Gastrocnemius medialis (tissue), 4 donors: ENCODE measurements around the gene CLRN1. TPM values are rescaled to one million over a fixed set of nuclear protein-coding genes. Genes with fewer than 3 reads are reported as not detected.
"Not testable (repeated sequence)": the region's sequence is repeated elsewhere in the genome, so short reads cannot be mapped to it uniquely, and the experiment has no call there.

Experiments
- ATAC-seq, 2 donors: fragments of 150-250 bp; one replicate each; pipeline ENCODE4 v1.9.1; 2016
- DNase-seq, 2 donors: peaks; one replicate each; pipeline ENCODE4 v3.0.0-alpha.2; 2019
- H3K27ac ChIP-seq, 4 donors: fragments of 200-600 bp; sonication (generic); 1 replicate in 1 of 4; 2 replicates in 3 of 4; pipeline ENCODE4 v1.5.1; 2016 to 2018; ENCODE audit warnings: mild to moderate bottlenecking in 2 of 4, moderate library complexity in 1 of 4
- H3K27me3 ChIP-seq, 3 donors: fragments of 200-600 bp; sonication (generic) in 2 of 3; 1 replicate in 1 of 3; 2 replicates in 2 of 3; pipeline versions ENCODE4 v1.5.1 to v1.6.0; 2016 to 2019; ENCODE audit warnings: mild to moderate bottlenecking in 1 of 3, moderate library complexity in 1 of 3
- H3K36me3 ChIP-seq, 2 donors: fragments of 200-600 bp; sonication (generic) in 1 of 2; one replicate each; pipeline ENCODE4 v1.5.1; 2017 to 2018
- H3K4me1 ChIP-seq, 2 donors: fragments of 200-600 bp; sonication (generic) in 1 of 2; one replicate each; pipeline ENCODE4 v1.5.1; 2016 to 2017; ENCODE audit warnings: mild to moderate bottlenecking in 2 of 2
- H3K4me3 ChIP-seq, 4 donors: fragments of 200-600 bp; sonication (generic) in 3 of 4; 1 replicate in 1 of 4; 2 replicates in 3 of 4; pipeline ENCODE4 v1.5.1; 2016 to 2019; ENCODE audit warnings: mild to moderate bottlenecking in 2 of 4
- H3K9me3 ChIP-seq, 3 donors: fragments of 200-600 bp; sonication (generic) in 2 of 3; 1 replicate in 1 of 3; 2 replicates in 2 of 3; pipeline ENCODE4 v1.5.1; 2016 to 2019
- CTCF ChIP-seq, 5 experiments: fragments of 450-650 bp in 3 of 5; fragments of 200-600 bp in 2 of 5; sonication (generic) in 2 of 5; IDR thresholded peaks in 4 of 5; conservative IDR thresholded peaks in 1 of 5; 1 replicate in 4 of 5; 2 replicates in 1 of 5; pipeline ENCODE4 v1.5.1; 2016 to 2019; ENCODE audit warnings: antibody characterized with exemption in 5 of 5, mild to moderate bottlenecking in 3 of 5, moderate library complexity in 3 of 5
- POLR2A ChIP-seq, 2 donors: fragments of 450-650 bp; IDR thresholded peaks; one replicate each; pipeline ENCODE4 v1.6.1; 2017; ENCODE audit warnings: antibody characterized with exemption in 2 of 2, mild to moderate bottlenecking in 2 of 2, moderate library complexity in 2 of 2
- in situ Hi-C, 4 donors: fragments of 200-750 bp; cut with MboI; loops; one replicate each; pipeline versions ENCODE4 v1.15.0 to v1.8.0; 2017; ENCODE audit warnings: low sequenced_read_pairs in 4 of 4
- intact Hi-C: fragments of 100-400 bp; cut with DNase I; formaldehyde crosslinking; loops from one replicate; pipeline ENCODE4 v1.15.1; 2023; ENCODE audit warnings: low total_unique reads
- total RNA-seq, 4 donors: library from RNA; depleted of rRNA; stranded (reverse); fragments of >200 nt; gene quantifications; one replicate each; pipeline versions ENCODE4 v1.1.0 to v1.2.3, GENCODE V29; 2016

CLRN1 gene
- total RNA-seq, 4 donors from 2014 or later: not detected

- no peaks in the 10 kb centered on the region for H3K9me3 ChIP-seq
- TF ChIP-seq POLR2A (IDR thresholded peaks at IDR 0.05): no peak
- no peak for TF ChIP-seq CTCF (IDR thresholded peaks at IDR 0.05 in 4 of 5, conservative IDR thresholded peaks at IDR 0.05 in 1 of 5)
- ATAC-seq: no peak
- H3K36me3 ChIP-seq: no peaks in the 10 kb centered on the region
- no peak for DNase-seq
- H3K4me1 ChIP-seq: no peaks in the 10 kb centered on the region
- H3K27ac ChIP-seq: no peak overlapping the region
- intact Hi-C loops (no loop called here), in situ Hi-C loops (no loop called here)
- no peaks in the 10 kb centered on the region for H3K27me3 ChIP-seq
- no peak overlapping the region for H3K4me3 ChIP-seq
These were observed 26.5 kb upstream of the CLRN1 start for GRCh38 chr3:150998996-150999395.

- in situ Hi-C loops (no loop called here), intact Hi-C loops (no loop called here)
- no peaks in the 10 kb centered on the region for H3K9me3 ChIP-seq
- no peaks in the 10 kb centered on the region for H3K4me1 ChIP-seq
- no peaks in the 10 kb centered on the region for H3K36me3 ChIP-seq
- DNase-seq: no peak
- peaks cover 0 to 3% (median 0%) of the 10 kb centered on the region in 3 donors for H3K27me3 ChIP-seq
- no peak overlapping the region for H3K27ac ChIP-seq
- no peak overlapping the region for H3K4me3 ChIP-seq
- ATAC-seq: no peak
- TF ChIP-seq CTCF (IDR thresholded peaks at IDR 0.05 in 4 of 5, conservative IDR thresholded peaks at IDR 0.05 in 1 of 5): no peak
- TF ChIP-seq POLR2A (IDR thresholded peaks at IDR 0.05): no peak
These were observed 24.2 kb upstream of the CLRN1 start for GRCh38 chr3:150996731-150997130.

- H3K4me1 ChIP-seq: no peaks in the 10 kb centered on the region
- no peak for ATAC-seq
- no peak overlapping the region for H3K4me3 ChIP-seq
- H3K9me3 ChIP-seq: no peaks in the 10 kb centered on the region
- H3K27me3 ChIP-seq: peaks cover 0 to 3% (median 0%) of the 10 kb centered on the region in 3 donors
- intact Hi-C loops: no loop called here
- no peak for TF ChIP-seq POLR2A (IDR thresholded peaks at IDR 0.05)
- TF ChIP-seq CTCF (IDR thresholded peaks at IDR 0.05 in 4 of 5, conservative IDR thresholded peaks at IDR 0.05 in 1 of 5): no peak
- no peaks in the 10 kb centered on the region for H3K36me3 ChIP-seq
- in situ Hi-C loops: no loop called here
- no peak for DNase-seq
- H3K27ac ChIP-seq: no peak overlapping the region
These were observed 23.0 kb upstream of the CLRN1 start for GRCh38 chr3:150995510-150995909.

- in situ Hi-C loops (no loop called here), intact Hi-C loops (no loop called here)
- Histone ChIP-seq H3K27ac (no peak overlapping the region), H3K27me3 (peaks cover 0 to 3% (median 0%) of the 10 kb centered on the region in 3 donors), H3K4me3 (no peak overlapping the region), H3K4me1 (no peaks in the 10 kb centered on the region), H3K36me3 (no peaks in the 10 kb centered on the region), H3K9me3 (no peaks in the 10 kb centered on the region)
- TF ChIP-seq POLR2A (IDR thresholded peaks at IDR 0.05) (no peak), CTCF (IDR thresholded peaks at IDR 0.05 in 4 of 5, conservative IDR thresholded peaks at IDR 0.05 in 1 of 5) (no peak)
- DNase-seq (no peak), ATAC-seq (no peak)
These were observed 16.7 kb upstream of the CLRN1 start for GRCh38 chr3:150989208-150989607.

GRCh38 chr3:150988395-150988794, 15.9 kb upstream of the CLRN1 start:
- H3K27ac ChIP-seq, H3K36me3 ChIP-seq, H3K4me3 ChIP-seq, intact Hi-C loops, H3K9me3 ChIP-seq, H3K27me3 ChIP-seq, H3K4me1 ChIP-seq, in situ Hi-C loops, DNase-seq, ATAC-seq: not testable (repeated sequence)
